ENCODE data around the gene KLF12. TPM values are rescaled to one million over a fixed set of nuclear protein-coding genes. Genes with fewer than 3 reads are reported as not detected.

Gene KLF12
- total and polyA plus RNA-seq, 7 donors = 0.46 to 16.1 (median 12.2) TPM

DNA sequence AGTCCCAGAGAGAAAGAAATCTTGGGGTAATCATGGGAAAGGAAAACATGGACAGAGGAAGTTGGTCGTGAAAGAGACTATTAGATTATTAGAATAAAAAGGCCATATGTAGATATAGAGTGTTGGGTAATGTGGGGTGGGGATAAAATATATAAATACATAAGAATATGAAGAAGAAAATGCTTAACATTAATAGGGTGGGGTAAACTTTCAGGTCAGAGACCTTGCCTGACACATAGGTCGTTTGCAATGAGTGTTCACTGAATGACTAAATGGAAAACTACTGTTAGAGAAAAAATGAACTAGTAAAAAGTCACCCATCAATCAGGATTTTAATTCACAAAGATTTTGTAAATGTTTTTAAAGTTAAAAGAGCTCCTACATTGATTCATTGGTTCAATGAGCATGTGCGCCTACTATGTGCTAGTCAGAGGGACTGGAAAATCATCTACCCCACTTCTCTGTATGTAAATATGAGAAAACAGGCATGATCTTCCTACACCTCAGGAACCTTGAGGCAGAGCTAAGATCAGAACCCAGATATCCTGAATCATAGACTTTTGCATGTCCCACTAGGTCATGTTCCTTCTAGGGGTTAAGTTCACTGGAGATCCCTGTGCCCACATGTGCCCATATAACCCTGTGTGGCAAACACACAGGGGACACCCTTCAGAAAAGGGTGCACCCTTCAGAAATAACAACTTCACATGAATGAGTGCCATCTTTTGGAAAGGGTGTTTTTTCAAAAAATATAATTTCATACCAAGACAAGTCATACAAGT, 24.6 kb upstream of the KLF12 start:
- TF ChIP-seq EP300 (IDR thresholded peaks at IDR 0.05) (no peak), POLR2AphosphoS5 (IDR thresholded peaks at IDR 0.05) (no peak), CTCF (IDR thresholded peaks at IDR 0.05) (no peak), POLR2A (IDR thresholded peaks at IDR 0.05) (no peak)
- 60 to 75% methylated on average over 3 of the region's 3 CpGs for WGBS, 2 donors
- H3K4me3 ChIP-seq = no peak overlapping the region
- intact Hi-C loops (cut with DNase I) = no loop called here
- H3K27me3 ChIP-seq = no peaks in the 10 kb centered on the region
- H3K4me1 ChIP-seq = no peaks in the 10 kb centered on the region
- no peak overlapping the region for H3K27ac ChIP-seq
- no peaks in the 10 kb centered on the region for H3K9me3 ChIP-seq
- no peaks in the 10 kb centered on the region for H3K36me3 ChIP-seq
- DNase-seq = no peak

DNA sequence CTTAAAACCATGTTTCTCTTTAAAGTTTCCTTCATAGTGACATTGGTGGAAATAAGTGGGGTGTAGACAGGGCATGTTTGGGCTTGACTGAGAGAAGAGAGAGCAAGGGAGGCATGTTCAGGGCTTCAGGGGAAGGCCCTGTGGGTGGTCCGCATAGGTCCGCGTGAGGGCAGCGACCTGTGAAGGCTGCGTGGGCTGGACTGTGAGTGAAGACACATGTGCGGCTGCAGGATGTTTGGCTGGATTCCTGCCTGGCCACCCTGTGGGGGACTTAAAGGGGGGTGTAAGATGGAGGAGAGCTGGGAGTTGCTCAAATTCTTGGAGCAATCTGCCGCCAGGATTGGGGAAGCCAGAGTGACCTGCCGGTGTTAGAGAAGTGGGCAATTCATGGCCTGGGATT, 23.8 kb upstream of the KLF12 start:
- peak; percentile 60 for DNase-seq
- H3K36me3 ChIP-seq = no peaks in the 10 kb centered on the region
- TF ChIP-seq EP300 (IDR thresholded peaks at IDR 0.05) (no peak), CTCF (IDR thresholded peaks at IDR 0.05) (no peak), POLR2A (IDR thresholded peaks at IDR 0.05) (no peak), POLR2AphosphoS5 (IDR thresholded peaks at IDR 0.05) (no peak)
- H3K4me3 ChIP-seq = no peak overlapping the region
- H3K4me1 ChIP-seq = no peaks in the 10 kb centered on the region
- H3K27me3 ChIP-seq = no peaks in the 10 kb centered on the region
- H3K9me3 ChIP-seq = no peaks in the 10 kb centered on the region
- intact Hi-C loops (cut with DNase I) = no loop called here
- WGBS, 2 donors = 83 to 92% methylated on average over 8 of the region's 8 CpGs
- no peak overlapping the region for H3K27ac ChIP-seq

- TF ChIP-seq POLR2A (IDR thresholded peaks at IDR 0.05) (no peak), CTCF (IDR thresholded peaks at IDR 0.05) (no peak), EP300 (IDR thresholded peaks at IDR 0.05) (no peak), POLR2AphosphoS5 (IDR thresholded peaks at IDR 0.05) (no peak)
- intact Hi-C loops (cut with DNase I) = no loop called here
- no peak for DNase-seq
- Histone ChIP-seq H3K36me3 (no peaks in the 10 kb centered on the region), H3K27me3 (no peaks in the 10 kb centered on the region), H3K4me3 (no peak overlapping the region), H3K4me1 (no peaks in the 10 kb centered on the region), H3K9me3 (no peaks in the 10 kb centered on the region), H3K27ac (no peak overlapping the region)
- WGBS, 2 donors = 89 to 93% methylated on average over 3 of the region's 3 CpGs
These were observed 20.8 kb upstream of the KLF12 start for GRCh38 chr13:74154981-74155380.

- intact Hi-C loops (cut with DNase I) = no loop called here
These were observed 19.1 kb upstream of the KLF12 start for GRCh38 chr13:74153316-74153715.

More at GRCh38 chr13:74153316-74153715, 19.1 kb upstream of the KLF12 start:
- Histone ChIP-seq H3K4me1 (no peaks in the 10 kb centered on the region), H3K27me3 (no peaks in the 10 kb centered on the region), H3K36me3 (no peaks in the 10 kb centered on the region), H3K4me3 (no peak overlapping the region), H3K27ac (no peak overlapping the region), H3K9me3 (no peaks in the 10 kb centered on the region)
- no peak for DNase-seq
- 39 to 75% methylated on average over 2 of the region's 2 CpGs for WGBS, 2 donors
- TF ChIP-seq POLR2A (IDR thresholded peaks at IDR 0.05) (no peak), CTCF (IDR thresholded peaks at IDR 0.05) (no peak), EP300 (IDR thresholded peaks at IDR 0.05) (no peak), POLR2AphosphoS5 (IDR thresholded peaks at IDR 0.05) (no peak)
